A673 (cell line): ENCODE results near the gene PLCD1. TPM values are rescaled to one million over a fixed set of nuclear protein-coding genes. Genes with fewer than 3 reads are reported as not detected.

Experiments used
- BruUV-seq: library from RNA; stranded (reverse); fragments of 400-500 nt; replicated peaks from 2 replicates; lab custom pipeline; 2021; lab: Mats Ljungman, UMichigan
- CTCF ChIA-PET: fragments of 300-600 bp; sonication (Branson Sonifier 250); formaldehyde crosslinking; loops from one replicate; lab custom pipeline; 2022; ENCODE audit warnings: antibody characterized with exemption; lab: Charles Lee
- POLR2A ChIA-PET: fragments of 300-600 bp; sonication (Branson Sonifier 250); formaldehyde crosslinking; loops from one replicate; lab custom pipeline; 2022; ENCODE audit warnings: antibody characterized with exemption; ENCODE audit not compliant: low non-redundant PET; lab: Charles Lee
- DNase-seq: peaks from one replicate; pipeline ENCODE4 v3.0.0-alpha.2; 2015; ENCODE audit warnings: low spot score
- H3K27ac ChIP-seq: fragments of 200-600 bp; sonication (generic); 2 replicates; pipeline ENCODE4 v1.5.1; 2016; ENCODE audit warnings: mixed run types, low read depth, mild to moderate bottlenecking, mixed read lengths, antibody characterized with exemption, low read length; ENCODE audit not compliant: poor library complexity, severe bottlenecking
- H3K27me3 ChIP-seq: fragments of 200-600 bp; sonication (generic); replicated peaks from 2 replicates; pipeline ENCODE4 v1.6.1; 2017; ENCODE audit warnings: mixed run types, low read depth, mild to moderate bottlenecking, mixed read lengths, antibody characterized with exemption, low read length; ENCODE audit not compliant: insufficient read depth, poor library complexity
- H3K36me3 ChIP-seq: fragments of 200-600 bp; sonication (generic); 2 replicates; pipeline ENCODE4 v1.6.1; 2016; ENCODE audit warnings: mixed run types, mild to moderate bottlenecking, mixed read lengths, antibody characterized with exemption, low read length; ENCODE audit not compliant: insufficient read depth, poor library complexity, severe bottlenecking
- H3K4me1 ChIP-seq: fragments of 200-600 bp; sonication (generic); 2 replicates; pipeline ENCODE4 v1.6.1; 2017; ENCODE audit warnings: mixed run types, mild to moderate bottlenecking, mixed read lengths, antibody characterized with exemption, low read length; ENCODE audit not compliant: insufficient read depth, poor library complexity, severe bottlenecking
- H3K4me3 ChIP-seq: fragments of 200-600 bp; sonication (generic); 2 replicates; pipeline ENCODE4 v1.5.1; 2016; ENCODE audit warnings: low read depth, mixed run types, mild to moderate bottlenecking, mixed read lengths, low read length; ENCODE audit not compliant: poor library complexity, severe bottlenecking
- H3K9me3 ChIP-seq: fragments of 200-600 bp; sonication (generic); 2 replicates; pipeline ENCODE4 v1.6.1; 2016; ENCODE audit warnings: mixed run types, low read depth, mild to moderate bottlenecking, mixed read lengths, antibody characterized with exemption, low read length; ENCODE audit not compliant: poor library complexity, severe bottlenecking
- EZH2 ChIP-seq: fragments of 200-600 bp; sonication (generic); IDR thresholded peaks from 2 replicates; pipeline ENCODE4 v1.6.1; 2017; ENCODE audit warnings: borderline replicate concordance, low read depth, mild to moderate bottlenecking, mixed read lengths, antibody characterized with exemption, low read length; ENCODE audit not compliant: poor library complexity, severe bottlenecking
- intact Hi-C: fragments of 100-400 bp; cut with micrococcal nuclease; formaldehyde crosslinking; loops from one replicate; pipeline ENCODE4 v1.10.0; 2022; ENCODE audit not compliant: unreplicated experiment
- total RNA-seq: library from RNA; stranded (reverse); gene quantifications from 2 replicates; pipeline ENCODE4 v1.2.3, GENCODE V29; 2021
- TF ChIP-seq, protein P1 (sequence below): fragments of 300-800, 200-600 bp; sonication (generic); conservative IDR thresholded peaks from 2 replicates; pipeline ENCODE4 v1.5.1; 2017; ENCODE audit warnings: low read depth, mild to moderate bottlenecking, antibody characterized with exemption, low read length, moderate library complexity, mixed read lengths

The PLCD1 gene
- total RNA-seq, 1 experiment from 2014 or later = 1.1 TPM

DNA sequence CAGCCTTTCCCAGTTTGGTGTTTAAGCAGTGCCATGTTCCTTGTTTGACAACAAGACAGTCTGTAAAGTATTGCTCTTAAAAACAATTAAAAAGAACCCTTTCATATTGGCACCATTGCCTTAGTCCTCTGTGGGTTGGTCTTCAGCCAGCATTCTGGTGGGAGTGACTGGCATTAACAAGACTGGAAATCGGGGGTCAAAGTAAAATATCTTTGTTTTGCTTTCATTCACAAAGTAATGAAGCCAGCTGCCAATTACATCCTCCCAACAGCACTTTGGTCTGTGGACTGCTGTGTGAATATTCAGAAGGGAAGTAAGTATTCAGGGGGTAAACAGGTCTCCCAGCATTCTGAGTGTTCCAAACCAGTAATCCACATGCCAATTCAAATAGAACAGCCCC lies 47.1 kb downstream of the PLCD1 start:
- intact Hi-C loops = no loop called here

DNA sequence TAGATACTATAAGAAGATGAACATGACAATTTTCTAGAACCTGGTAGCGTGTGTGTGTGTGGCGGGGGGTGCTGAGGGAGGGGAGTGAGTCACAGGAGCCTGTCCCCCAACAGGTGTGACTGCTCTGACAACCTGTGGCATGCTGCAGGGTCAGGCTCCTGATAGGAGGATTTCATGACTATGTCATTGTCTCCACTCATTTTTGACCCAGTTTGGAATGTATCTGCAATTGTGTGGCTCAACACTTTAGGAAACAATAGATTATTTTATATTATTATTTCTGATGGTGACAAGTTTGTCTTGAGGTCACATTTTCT lies 48.1 kb downstream of the PLCD1 start:
- no peak overlapping the region for H3K27ac ChIP-seq
- no peaks in the 10 kb centered on the region for H3K9me3 ChIP-seq
- TF ChIP-seq, protein P1, sequence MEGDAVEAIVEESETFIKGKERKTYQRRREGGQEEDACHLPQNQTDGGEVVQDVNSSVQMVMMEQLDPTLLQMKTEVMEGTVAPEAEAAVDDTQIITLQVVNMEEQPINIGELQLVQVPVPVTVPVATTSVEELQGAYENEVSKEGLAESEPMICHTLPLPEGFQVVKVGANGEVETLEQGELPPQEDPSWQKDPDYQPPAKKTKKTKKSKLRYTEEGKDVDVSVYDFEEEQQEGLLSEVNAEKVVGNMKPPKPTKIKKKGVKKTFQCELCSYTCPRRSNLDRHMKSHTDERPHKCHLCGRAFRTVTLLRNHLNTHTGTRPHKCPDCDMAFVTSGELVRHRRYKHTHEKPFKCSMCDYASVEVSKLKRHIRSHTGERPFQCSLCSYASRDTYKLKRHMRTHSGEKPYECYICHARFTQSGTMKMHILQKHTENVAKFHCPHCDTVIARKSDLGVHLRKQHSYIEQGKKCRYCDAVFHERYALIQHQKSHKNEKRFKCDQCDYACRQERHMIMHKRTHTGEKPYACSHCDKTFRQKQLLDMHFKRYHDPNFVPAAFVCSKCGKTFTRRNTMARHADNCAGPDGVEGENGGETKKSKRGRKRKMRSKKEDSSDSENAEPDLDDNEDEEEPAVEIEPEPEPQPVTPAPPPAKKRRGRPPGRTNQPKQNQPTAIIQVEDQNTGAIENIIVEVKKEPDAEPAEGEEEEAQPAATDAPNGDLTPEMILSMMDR = no peak
- TF ChIP-seq EZH2 = no peak
- no peaks in the 10 kb centered on the region for H3K4me1 ChIP-seq
- ChIA-PET POLR2A (interaction anchor here (0.7 kb wide), 1 partner anchor 36 kb away, joined by 10 read pairs; no protein-coding TSS in a partner anchor), CTCF (no interaction called here)
- H3K4me3 ChIP-seq = no peak overlapping the region
- DNase-seq = no peak
- BruUV-seq = no TSS peak
- H3K36me3 ChIP-seq = no peaks in the 10 kb centered on the region
- no peaks in the 10 kb centered on the region for H3K27me3 ChIP-seq
- intact Hi-C loops = no loop called here

More for the DNA sequence above, 47.1 kb downstream of the PLCD1 start:
- POLR2A ChIA-PET = interaction anchor here (0.6 kb wide), 1 partner anchor 130 kb away, joined by 3 read pairs; no protein-coding TSS in a partner anchor
- no peak for TF ChIP-seq EZH2
- TF ChIP-seq, protein P1 = no peak
- no TSS peak for BruUV-seq
- H3K36me3 ChIP-seq = no peaks in the 10 kb centered on the region
- CTCF ChIA-PET = interaction anchor here (0.6 kb wide), 1 partner anchor 15 kb away, joined by 3 read pairs; no protein-coding TSS in a partner anchor
- no peak overlapping the region for H3K4me3 ChIP-seq
- H3K9me3 ChIP-seq = no peaks in the 10 kb centered on the region
- no peak overlapping the region for H3K27ac ChIP-seq
- H3K4me1 ChIP-seq = no peaks in the 10 kb centered on the region
- no peaks in the 10 kb centered on the region for H3K27me3 ChIP-seq
- DNase-seq = no peak

DNA sequence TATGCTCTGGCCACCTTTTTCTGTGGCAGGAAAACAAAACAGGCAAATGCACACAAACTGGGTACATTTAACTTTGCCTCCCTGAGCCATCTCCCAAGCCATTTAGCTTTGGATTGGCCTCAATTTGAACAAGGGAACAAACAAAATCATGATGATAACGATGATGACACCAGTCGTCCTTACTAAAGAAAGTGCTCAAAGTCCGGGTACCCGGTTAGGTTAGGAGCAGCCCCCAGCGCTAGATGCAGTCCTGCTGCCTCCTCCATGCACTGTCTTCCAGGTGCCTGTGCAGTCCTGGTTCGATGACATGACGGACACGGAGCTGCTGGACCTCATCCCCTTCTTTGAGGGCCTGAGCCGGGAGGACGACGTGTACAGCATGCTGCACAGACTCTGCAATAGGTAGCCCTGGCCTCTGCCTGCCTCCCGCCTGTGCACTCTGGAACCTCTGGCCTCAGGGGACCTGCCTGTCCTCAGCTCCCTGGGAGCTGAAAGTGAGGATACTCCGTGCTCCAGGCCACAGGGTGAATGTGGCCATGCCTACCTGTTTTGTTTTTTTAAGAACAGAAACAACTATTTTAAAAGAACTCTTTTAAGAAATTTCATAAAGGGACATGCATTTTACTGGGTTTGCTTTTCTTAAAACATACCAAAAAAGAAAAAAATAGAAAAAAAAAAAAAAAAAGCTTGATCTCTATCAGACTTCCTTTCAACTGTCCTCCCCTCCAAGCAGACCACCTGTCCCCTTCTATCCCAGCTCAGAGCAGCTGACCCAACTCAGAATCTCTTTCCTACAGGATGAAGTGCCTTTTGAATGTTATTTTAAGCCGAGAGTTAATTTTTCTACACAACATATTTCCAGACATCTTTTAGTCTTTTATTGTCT lies 48.7 kb downstream of the PLCD1 start:
- Histone ChIP-seq H3K27me3 (no peaks in the 10 kb centered on the region), H3K36me3 (no peaks in the 10 kb centered on the region), H3K4me1 (no peaks in the 10 kb centered on the region), H3K9me3 (no peaks in the 10 kb centered on the region), H3K27ac (no peak overlapping the region), H3K4me3 (no peak overlapping the region)
- ChIA-PET CTCF (no interaction called here), POLR2A (interaction anchor here (0.6 to 0.7 kb wide), 2 partner anchors 35 to 243 kb away, joined by 3 to 10 read pairs; no protein-coding TSS in a partner anchor)
- BruUV-seq = no TSS peak
- no peak for TF ChIP-seq EZH2
- TF ChIP-seq, protein P1 = no peak
- intact Hi-C loops = no loop called here
- DNase-seq = no peak
